Trophoblast cell (in vitro differentiated cells and primary cell): ENCODE measurements around the gene APOL3.

Experiments
- DNase-seq, 2 donors: peaks; one replicate each; pipeline ENCODE4 v3.0.0-alpha.2; 2016
- H2AFZ ChIP-seq: 2 replicates; pipeline ENCODE4 v1.6.1; 2013; ENCODE audit warnings: low read length, moderate library complexity, mild to moderate bottlenecking; ENCODE audit not compliant: insufficient read depth, poor library complexity
- H2AK5ac ChIP-seq: 2 replicates; pipeline ENCODE4 v1.6.1; 2013; ENCODE audit warnings: mild to moderate bottlenecking, low read length
- H2BK120ac ChIP-seq: 2 replicates; pipeline ENCODE4 v1.6.1; 2013; ENCODE audit warnings: low read length, mild to moderate bottlenecking, moderate library complexity; ENCODE audit not compliant: insufficient read depth, poor library complexity
- H2BK12ac ChIP-seq: 2 replicates; pipeline ENCODE4 v1.6.1; 2013; ENCODE audit warnings: mild to moderate bottlenecking, low read length, moderate library complexity
- H2BK5ac ChIP-seq: 2 replicates; pipeline ENCODE4 v1.6.1; 2013; ENCODE audit warnings: low read length, low read depth, moderate library complexity, mild to moderate bottlenecking; ENCODE audit not compliant: poor library complexity
- H3K14ac ChIP-seq: 2 replicates; pipeline ENCODE4 v1.6.1; 2013; ENCODE audit warnings: mild to moderate bottlenecking, low read length
- H3K18ac ChIP-seq: 2 replicates; pipeline ENCODE4 v1.6.1; 2013; ENCODE audit warnings: mild to moderate bottlenecking, low read length
- H3K23ac ChIP-seq: 2 replicates; pipeline ENCODE4 v1.6.1; 2013; ENCODE audit warnings: low read length
- H3K27ac ChIP-seq: 2 replicates; pipeline ENCODE4 v1.5.1; 2013; ENCODE audit warnings: low read depth, mild to moderate bottlenecking, inconsistent platforms, low read length, moderate library complexity
- H3K27me3 ChIP-seq: 2 replicates; pipeline ENCODE4 v1.6.1; 2013; ENCODE audit warnings: inconsistent platforms, mild to moderate bottlenecking, low read length, moderate library complexity; ENCODE audit not compliant: insufficient read depth
- H3K36me3 ChIP-seq, 2 experiments: 1 replicate in 1 of 2; 2 replicates in 1 of 2; pipeline ENCODE4 v1.6.1; 2013; ENCODE audit warnings: low read length in 2 of 2, mild to moderate bottlenecking in 2 of 2, moderate library complexity in 1 of 2; ENCODE audit not compliant: insufficient read depth in 2 of 2, control insufficient read depth in 1 of 2
- H3K4ac ChIP-seq: 2 replicates; pipeline ENCODE4 v1.6.1; 2013; ENCODE audit warnings: low read depth, mild to moderate bottlenecking, low read length, moderate library complexity
- H3K4me1 ChIP-seq, 2 experiments: 1 replicate in 1 of 2; 2 replicates in 1 of 2; pipeline ENCODE4 v1.6.1; 2013; ENCODE audit warnings: low read length in 2 of 2, mild to moderate bottlenecking in 2 of 2, moderate library complexity in 1 of 2; ENCODE audit not compliant: insufficient read depth in 2 of 2, control insufficient read depth in 1 of 2
- H3K4me2 ChIP-seq: 2 replicates; pipeline ENCODE4 v1.6.1; 2013; ENCODE audit warnings: inconsistent platforms, mild to moderate bottlenecking, low read length, moderate library complexity
- H3K4me3 ChIP-seq: 2 replicates; pipeline ENCODE4 v1.5.1; 2013; ENCODE audit warnings: mild to moderate bottlenecking, low read depth, low read length, inconsistent platforms
- H3K79me1 ChIP-seq: one replicate; pipeline ENCODE4 v1.6.1; 2013; ENCODE audit warnings: low read length
- H3K79me2 ChIP-seq: 2 replicates; pipeline ENCODE4 v1.6.1; 2013; ENCODE audit warnings: low read length, mild to moderate bottlenecking; ENCODE audit not compliant: control insufficient read depth, insufficient read depth, poor library complexity
- H3K9ac ChIP-seq: 2 replicates; pipeline ENCODE4 v1.6.1; 2013; ENCODE audit warnings: mild to moderate bottlenecking, low read length
- H3K9me3 ChIP-seq: 2 replicates; pipeline ENCODE4 v1.6.1; 2013; ENCODE audit warnings: low read depth, mild to moderate bottlenecking, control low read depth, inconsistent platforms, low read length; ENCODE audit not compliant: insufficient read depth
- H4K12ac ChIP-seq: 2 replicates; pipeline ENCODE4 v1.6.1; 2013; ENCODE audit warnings: low read depth, mild to moderate bottlenecking, low read length, moderate library complexity
- H4K8ac ChIP-seq: 2 replicates; pipeline ENCODE4 v1.6.1; 2013; ENCODE audit warnings: low read depth, mild to moderate bottlenecking, low read length, moderate library complexity
- H4K91ac ChIP-seq: one replicate; pipeline ENCODE4 v1.6.1; 2013; ENCODE audit warnings: low read depth, mild to moderate bottlenecking, low read length, moderate library complexity
- WGBS: extraction: QIAGEN DNeasy Blood & Tissue Kit; methylation state at CpG from one replicate; pipeline ENCODE4 v1.1.7; 2013; ENCODE audit warnings: missing lambda C conversion rate; ENCODE audit not compliant: insufficient read length, insufficient coverage; ENCODE audit errors: extremely low coverage; 5-methylcytosine and 5-hydroxymethylcytosine counted together

The APOL3 gene

DNA sequence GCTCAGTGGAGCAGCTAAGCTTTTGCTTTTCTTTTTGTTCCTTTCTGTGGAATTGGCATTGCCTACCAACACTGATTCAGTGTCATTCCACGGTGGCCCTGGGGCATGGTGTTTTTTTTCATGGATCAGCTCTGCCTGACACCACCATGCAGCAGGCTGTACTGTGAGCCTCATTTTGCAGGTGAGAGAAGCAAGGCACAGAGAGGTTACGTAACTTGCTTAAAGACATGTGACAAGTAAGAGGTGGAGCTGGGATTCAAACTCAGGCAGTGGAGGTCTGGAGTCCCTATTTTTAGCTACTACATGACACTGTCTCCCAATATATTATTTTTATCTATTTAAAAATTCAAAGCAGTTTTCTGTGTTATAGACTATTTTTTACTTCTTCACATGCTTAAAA lies 44.4 kb downstream of the APOL3 start:
- Histone ChIP-seq H3K14ac (no peak overlapping the region), H2BK12ac (no peak overlapping the region), H3K4me2 (no peak overlapping the region), H3K27ac (no peak overlapping the region), H3K27me3 (no peaks in the 10 kb centered on the region), H2BK5ac (no peak overlapping the region), H3K4ac (no peak overlapping the region), H3K4me1 (no peaks in the 10 kb centered on the region), H2AK5ac (no peak overlapping the region), H2AFZ (no peak overlapping the region), H3K79me2 (no peaks in the 10 kb centered on the region), H3K9me3 (peaks cover 2% of the 10 kb centered on the region), H3K4me3 (no peak overlapping the region), H2BK120ac (no peak overlapping the region), H3K18ac (no peak overlapping the region), H3K9ac (no peak overlapping the region), H3K79me1 (no peaks in the 10 kb centered on the region), H4K8ac (no peak overlapping the region), H4K12ac (no peak overlapping the region), H4K91ac (no peak overlapping the region), H3K23ac (no peak overlapping the region), H3K36me3 (no peaks in the 10 kb centered on the region)
- WGBS = no CpG with 5 or more reads among the region's 2 CpGs
- no peak for DNase-seq

GRCh38 chr22:36113121-36113520 lies 47.4 kb downstream of the APOL3 start:
- Histone ChIP-seq H4K91ac (no peak overlapping the region), H3K36me3 (no peaks in the 10 kb centered on the region)
- WGBS = no CpG with 5 or more reads among the region's 1 CpG

GRCh38 chr22:36111316-36111715 lies 49.2 kb downstream of the APOL3 start:
- H3K79me2 ChIP-seq = no peaks in the 10 kb centered on the region
- H3K27me3 ChIP-seq = no peaks in the 10 kb centered on the region
- H3K18ac ChIP-seq = no peak overlapping the region
- no peak overlapping the region for H2BK120ac ChIP-seq
- H3K9ac ChIP-seq = no peak overlapping the region
- peaks cover 2% of the 10 kb centered on the region for H3K9me3 ChIP-seq
- no peak overlapping the region for H3K4me3 ChIP-seq
- no peak overlapping the region for H3K4ac ChIP-seq
- no peak overlapping the region for H3K4me2 ChIP-seq
- H3K14ac ChIP-seq = no peak overlapping the region
- WGBS = no CpG with 5 or more reads among the region's 6 CpGs
- H2AK5ac ChIP-seq = no peak overlapping the region
- H3K79me1 ChIP-seq = no peaks in the 10 kb centered on the region
- H3K27ac ChIP-seq = no peak overlapping the region
- no peak overlapping the region for H4K8ac ChIP-seq
- H3K4me1 ChIP-seq = peaks cover 6 to 8% of the 10 kb centered on the region in 2 experiments
- no peak overlapping the region for H2BK5ac ChIP-seq
- no peak overlapping the region for H2BK12ac ChIP-seq
- no peak overlapping the region for H3K23ac ChIP-seq
- H3K36me3 ChIP-seq = no peaks in the 10 kb centered on the region
- H4K91ac ChIP-seq = no peak overlapping the region
- no peak overlapping the region for H2AFZ ChIP-seq
- no peak for DNase-seq
- H4K12ac ChIP-seq = no peak overlapping the region

More at GRCh38 chr22:36113121-36113520, 47.4 kb downstream of the APOL3 start:
- no peak overlapping the region for H2BK120ac ChIP-seq
- H2BK5ac ChIP-seq = no peak overlapping the region
- H3K23ac ChIP-seq = no peak overlapping the region
- no peak overlapping the region for H3K18ac ChIP-seq
- H4K12ac ChIP-seq = no peak overlapping the region
- H3K27ac ChIP-seq = no peak overlapping the region
- no peak for DNase-seq
- no peak overlapping the region for H4K8ac ChIP-seq
- no peak overlapping the region for H3K9ac ChIP-seq
- no peaks in the 10 kb centered on the region for H3K79me2 ChIP-seq
- no peak overlapping the region for H3K4me3 ChIP-seq
- H3K9me3 ChIP-seq = peaks cover 2% of the 10 kb centered on the region
- no peaks in the 10 kb centered on the region for H3K79me1 ChIP-seq
- no peak overlapping the region for H2BK12ac ChIP-seq
- no peak overlapping the region for H2AK5ac ChIP-seq
- H2AFZ ChIP-seq = no peak overlapping the region
- no peak overlapping the region for H3K4ac ChIP-seq
- H3K14ac ChIP-seq = no peak overlapping the region
- H3K4me2 ChIP-seq = no peak overlapping the region
- no peaks in the 10 kb centered on the region for H3K27me3 ChIP-seq
- peaks cover 6 to 8% of the 10 kb centered on the region in 2 experiments for H3K4me1 ChIP-seq

GRCh38 chr22:36110306-36110881 lies 50.2 kb downstream of the APOL3 start:
- Histone ChIP-seq H3K79me1 (no peaks in the 10 kb centered on the region), H2AK5ac (no peak overlapping the region), H3K79me2 (no peaks in the 10 kb centered on the region), H2BK12ac (no peak overlapping the region), H4K91ac (no peak overlapping the region), H3K4me3 (no peak overlapping the region), H4K12ac (no peak overlapping the region), H3K27ac (no peak overlapping the region), H3K23ac (no peak overlapping the region), H3K18ac (no peak overlapping the region), H3K4ac (no peak overlapping the region), H3K27me3 (no peaks in the 10 kb centered on the region), H3K4me1 (peaks cover 6 to 8% of the 10 kb centered on the region in 2 experiments), H2BK120ac (no peak overlapping the region), H3K4me2 (peak overlapping the region; percentile 8), H3K36me3 (no peaks in the 10 kb centered on the region), H2AFZ (peak overlapping the region; percentile 5), H3K9me3 (peaks cover 2% of the 10 kb centered on the region), H3K9ac (no peak overlapping the region), H4K8ac (no peak overlapping the region), H2BK5ac (no peak overlapping the region), H3K14ac (no peak overlapping the region)
- WGBS = no CpG with 5 or more reads among the region's 15 CpGs
- no peak for DNase-seq
